GM21447 (cell line): ENCODE data around the gene RRAS.
"Not testable (repeated sequence)": the region's sequence is repeated elsewhere in the genome, so short reads cannot be mapped to it uniquely, and the experiment has no call there.

ENCODE experiments used
- ATAC-seq: cut with Tn5 transposase; IDR thresholded peaks from one replicate; pipeline ENCODE4 v1.9.1; 2021; ENCODE audit not compliant: unreplicated experiment

Gene RRAS

GRCh38 chr19:49633273-49633672, 6.7 kb downstream of the RRAS start:
- ATAC-seq, result not testable (repeated sequence)

- ATAC-seq, result no peak
These were observed 7.4 kb downstream of the RRAS start for GRCh38 chr19:49632576-49632975.

- no peak for ATAC-seq
These were observed 8.2 kb downstream of the RRAS start for GRCh38 chr19:49631610-49632192.

- ATAC-seq, result no peak
These were observed 8.8 kb downstream of the RRAS start for GRCh38 chr19:49631014-49631588.

- no peak for ATAC-seq
These were observed 10.3 kb downstream of the RRAS start for GRCh38 chr19:49629659-49630058.

GRCh38 chr19:49626226-49626625, 13.7 kb downstream of the RRAS start:
- no peak for ATAC-seq

GRCh38 chr19:49624967-49625910, 14.7 kb downstream of the RRAS start:
- ATAC-seq, result no peak

GRCh38 chr19:49617860-49618259, 22.1 kb downstream of the RRAS start:
- ATAC-seq, result not testable (repeated sequence)

GRCh38 chr19:49616945-49617344, 23.0 kb downstream of the RRAS start:
- no peak for ATAC-seq

GRCh38 chr19:49616532-49616931, 23.4 kb downstream of the RRAS start:
- ATAC-seq, result no peak

- ATAC-seq, result no peak
These were observed 24.1 kb downstream of the RRAS start for GRCh38 chr19:49615861-49616260.

GRCh38 chr19:49614096-49614833, 25.7 kb downstream of the RRAS start:
- no peak for ATAC-seq

- no peak for ATAC-seq
These were observed 26.6 kb downstream of the RRAS start for GRCh38 chr19:49613374-49613773.

- no peak for ATAC-seq
These were observed 30.3 kb downstream of the RRAS start for GRCh38 chr19:49609499-49610092.

- ATAC-seq, result no peak
These were observed 34.3 kb downstream of the RRAS start for GRCh38 chr19:49605605-49606004.

GRCh38 chr19:49602806-49603205, 37.1 kb downstream of the RRAS start:
- ATAC-seq, result no peak

GRCh38 chr19:49601482-49602038, 38.4 kb downstream of the RRAS start:
- ATAC-seq, result no peak

GRCh38 chr19:49599378-49600295, 40.3 kb downstream of the RRAS start:
- no peak for ATAC-seq

- no peak for ATAC-seq
These were observed 42.3 kb downstream of the RRAS start for GRCh38 chr19:49597703-49597974.
